Retina (tissue), 1 donor: ENCODE measurements around the gene RAB15.

Source experiments
- DNase-seq: peaks from one replicate; pipeline ENCODE4 v3.0.0-alpha.2; 2016

Gene RAB15

GRCh38 chr14:64953661-64954060 lies 18.5 kb downstream of the RAB15 start:
- DNase-seq, result no peak

GRCh38 chr14:64953310-64953654 lies 18.9 kb downstream of the RAB15 start:
- no peak for DNase-seq

- no peak for DNase-seq
Observed at GRCh38 chr14:64952598-64953309, 19.4 kb downstream of the RAB15 start.

GRCh38 chr14:64951724-64952123 lies 20.4 kb downstream of the RAB15 start:
- no peak for DNase-seq

- DNase-seq, result no peak
Observed at GRCh38 chr14:64951291-64951690, 20.8 kb downstream of the RAB15 start.

GRCh38 chr14:64950889-64951288 lies 21.2 kb downstream of the RAB15 start:
- no peak for DNase-seq

GRCh38 chr14:64948612-64949210 lies 23.4 kb downstream of the RAB15 start:
- no peak for DNase-seq

- no peak for DNase-seq
Observed at GRCh38 chr14:64947710-64948611, 24.2 kb downstream of the RAB15 start.

GRCh38 chr14:64946310-64947045 lies 25.7 kb downstream of the RAB15 start:
- no peak for DNase-seq

GRCh38 chr14:64945431-64946178 lies 26.5 kb downstream of the RAB15 start:
- no peak for DNase-seq

- DNase-seq, result no peak
Observed at GRCh38 chr14:64944861-64945260, 27.3 kb downstream of the RAB15 start.

- no peak for DNase-seq
Observed at GRCh38 chr14:64944041-64944440, 28.1 kb downstream of the RAB15 start.

GRCh38 chr14:64943556-64943955 lies 28.6 kb downstream of the RAB15 start:
- DNase-seq, result no peak

- DNase-seq, result no peak
Observed at GRCh38 chr14:64942531-64943111, 29.5 kb downstream of the RAB15 start, which contains the start of gene GPX2. Gene GPX2, minus strand, starts transcription at chr14:64942745. Its CDS starts 19 bp downstream, at chr14:64942726.

GRCh38 chr14:64940336-64940910 lies 31.7 kb downstream of the RAB15 start:
- no peak for DNase-seq

GRCh38 chr14:64939817-64940190 lies 32.3 kb downstream of the RAB15 start:
- no peak for DNase-seq

GRCh38 chr14:64938972-64939816 lies 32.9 kb downstream of the RAB15 start:
- no peak for DNase-seq

- no peak for DNase-seq
Observed at GRCh38 chr14:64937821-64938193, 34.3 kb downstream of the RAB15 start.

GRCh38 chr14:64937171-64937820 lies 34.8 kb downstream of the RAB15 start:
- DNase-seq, result no peak

GRCh38 chr14:64935508-64935907 lies 36.6 kb downstream of the RAB15 start:
- DNase-seq, result no peak
